ENCODE results near the gene OR1L8.

DNA sequence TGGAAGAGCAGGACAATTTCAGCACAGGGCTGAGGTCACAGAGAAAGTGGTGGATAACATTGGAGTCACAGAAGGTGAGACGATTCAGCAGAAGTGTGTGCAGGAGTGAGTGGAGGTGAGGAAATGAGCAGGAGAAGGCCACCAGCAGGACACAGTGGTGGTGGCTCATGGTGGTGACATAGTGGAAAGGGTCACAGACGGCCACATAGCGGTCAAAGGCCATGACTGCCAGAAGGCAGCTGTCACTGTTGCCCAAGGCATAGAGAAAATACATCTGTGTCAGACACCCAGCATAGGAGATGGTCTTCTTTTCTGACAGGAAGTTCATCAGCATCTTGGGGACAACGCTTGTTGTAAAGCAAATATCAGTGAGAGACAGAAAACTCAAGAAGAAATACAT, 15.3 kb downstream of the OR1L8 start:
- TF ChIP-seq POLR2A (IDR thresholded peaks at IDR 0.05) (no peak), EP300 (IDR thresholded peaks at IDR 0.05) (no peak)
- TF ChIP-seq, protein P1, sequence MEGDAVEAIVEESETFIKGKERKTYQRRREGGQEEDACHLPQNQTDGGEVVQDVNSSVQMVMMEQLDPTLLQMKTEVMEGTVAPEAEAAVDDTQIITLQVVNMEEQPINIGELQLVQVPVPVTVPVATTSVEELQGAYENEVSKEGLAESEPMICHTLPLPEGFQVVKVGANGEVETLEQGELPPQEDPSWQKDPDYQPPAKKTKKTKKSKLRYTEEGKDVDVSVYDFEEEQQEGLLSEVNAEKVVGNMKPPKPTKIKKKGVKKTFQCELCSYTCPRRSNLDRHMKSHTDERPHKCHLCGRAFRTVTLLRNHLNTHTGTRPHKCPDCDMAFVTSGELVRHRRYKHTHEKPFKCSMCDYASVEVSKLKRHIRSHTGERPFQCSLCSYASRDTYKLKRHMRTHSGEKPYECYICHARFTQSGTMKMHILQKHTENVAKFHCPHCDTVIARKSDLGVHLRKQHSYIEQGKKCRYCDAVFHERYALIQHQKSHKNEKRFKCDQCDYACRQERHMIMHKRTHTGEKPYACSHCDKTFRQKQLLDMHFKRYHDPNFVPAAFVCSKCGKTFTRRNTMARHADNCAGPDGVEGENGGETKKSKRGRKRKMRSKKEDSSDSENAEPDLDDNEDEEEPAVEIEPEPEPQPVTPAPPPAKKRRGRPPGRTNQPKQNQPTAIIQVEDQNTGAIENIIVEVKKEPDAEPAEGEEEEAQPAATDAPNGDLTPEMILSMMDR (IDR thresholded peaks at IDR 0.05): no peak
